Measurements from ENCODE around the gene DBF4B.
"Not testable (repeated sequence)": the region's sequence is repeated elsewhere in the genome, so short reads cannot be mapped to it uniquely, and the experiment has no call there.

The DBF4B gene

GRCh38 chr17:44734272-44734671 is 25.8 kb downstream of the DBF4B start:
- no peak for DNase-seq

- DNase-seq, result no peak
Observed at GRCh38 chr17:44736551-44737240, 28.2 kb downstream of the DBF4B start.

- no peak for DNase-seq
Observed at GRCh38 chr17:44738214-44738906, 29.9 kb downstream of the DBF4B start.

- DNase-seq, result no peak
Observed at GRCh38 chr17:44741316-44741715, 32.9 kb downstream of the DBF4B start.

GRCh38 chr17:44745301-44745700 is 36.8 kb downstream of the DBF4B start:
- DNase-seq, result no peak

GRCh38 chr17:44745738-44746137 is 37.3 kb downstream of the DBF4B start:
- DNase-seq, result not testable (repeated sequence)

- no peak for DNase-seq
Observed at GRCh38 chr17:44747566-44747965, 39.1 kb downstream of the DBF4B start.

GRCh38 chr17:44749076-44749979 is 40.9 kb downstream of the DBF4B start:
- no peak for DNase-seq

- no peak for DNase-seq
Observed at GRCh38 chr17:44749980-44750318, 41.5 kb downstream of the DBF4B start.

GRCh38 chr17:44751331-44751730 is 42.9 kb downstream of the DBF4B start:
- no peak for DNase-seq

- no peak for DNase-seq
Observed at GRCh38 chr17:44751806-44752205, 43.3 kb downstream of the DBF4B start.

GRCh38 chr17:44752953-44753861 is 44.7 kb downstream of the DBF4B start:
- DNase-seq, result no peak

- DNase-seq, result no peak
Observed at GRCh38 chr17:44754276-44754675, 45.8 kb downstream of the DBF4B start.

- not testable (repeated sequence) for DNase-seq
Observed at GRCh38 chr17:44755180-44755579, 46.7 kb downstream of the DBF4B start.

GRCh38 chr17:44757045-44757917 is 48.8 kb downstream of the DBF4B start:
- no peak for DNase-seq

- DNase-seq, result no peak
Observed at GRCh38 chr17:44757918-44758413, 49.5 kb downstream of the DBF4B start.

- peak; percentile 16 for DNase-seq
Observed at GRCh38 chr17:44758414-44759085, 50.1 kb downstream of the DBF4B start, which contains the start of gene ADAM11. ADAM11 (plus strand) TSS chr17:44758988; CDS start chr17:44759200, 212 bp downstream.

- no peak for DNase-seq
Observed at GRCh38 chr17:44759086-44759915, 50.8 kb downstream of the DBF4B start.

- DNase-seq, result no peak
Observed at GRCh38 chr17:44759916-44760243, 51.4 kb downstream of the DBF4B start.

All from NCI-H345 (cell line).